A673 (cell line): ENCODE data around the gene MXD1. TPM values are rescaled to one million over a fixed set of nuclear protein-coding genes. Genes with fewer than 3 reads are reported as not detected.

Source experiments
- Bru-seq: library from RNA; stranded (reverse); fragments of 400-500 nt; gene quantifications from one replicate; lab custom pipeline; 2021; lab: Mats Ljungman, UMichigan
- BruChase-seq, 2 experiments: library from RNA; stranded (reverse); fragments of 400-500 nt; gene quantifications; one replicate each; lab custom pipeline; 2021; lab: Mats Ljungman, UMichigan
- BruUV-seq: library from RNA; stranded (reverse); fragments of 400-500 nt; replicated peaks from 2 replicates; lab custom pipeline; 2021; lab: Mats Ljungman, UMichigan
- CTCF ChIA-PET: fragments of 300-600 bp; sonication (Branson Sonifier 250); formaldehyde crosslinking; loops from one replicate; lab custom pipeline; 2022; ENCODE audit warnings: antibody characterized with exemption; lab: Charles Lee
- POLR2A ChIA-PET: fragments of 300-600 bp; sonication (Branson Sonifier 250); formaldehyde crosslinking; loops from one replicate; lab custom pipeline; 2022; ENCODE audit warnings: antibody characterized with exemption; ENCODE audit not compliant: low non-redundant PET; lab: Charles Lee
- DNase-seq: peaks from one replicate; pipeline ENCODE4 v3.0.0-alpha.2; 2015; ENCODE audit warnings: low spot score
- H3K27ac ChIP-seq: fragments of 200-600 bp; sonication (generic); 2 replicates; pipeline ENCODE4 v1.5.1; 2016; ENCODE audit warnings: mixed run types, low read depth, mild to moderate bottlenecking, mixed read lengths, antibody characterized with exemption, low read length; ENCODE audit not compliant: poor library complexity, severe bottlenecking
- H3K27me3 ChIP-seq: fragments of 200-600 bp; sonication (generic); replicated peaks from 2 replicates; pipeline ENCODE4 v1.6.1; 2017; ENCODE audit warnings: mixed run types, low read depth, mild to moderate bottlenecking, mixed read lengths, antibody characterized with exemption, low read length; ENCODE audit not compliant: insufficient read depth, poor library complexity
- H3K36me3 ChIP-seq: fragments of 200-600 bp; sonication (generic); 2 replicates; pipeline ENCODE4 v1.6.1; 2016; ENCODE audit warnings: mixed run types, mild to moderate bottlenecking, mixed read lengths, antibody characterized with exemption, low read length; ENCODE audit not compliant: insufficient read depth, poor library complexity, severe bottlenecking
- H3K4me1 ChIP-seq: fragments of 200-600 bp; sonication (generic); 2 replicates; pipeline ENCODE4 v1.6.1; 2017; ENCODE audit warnings: mixed run types, mild to moderate bottlenecking, mixed read lengths, antibody characterized with exemption, low read length; ENCODE audit not compliant: insufficient read depth, poor library complexity, severe bottlenecking
- H3K4me3 ChIP-seq: fragments of 200-600 bp; sonication (generic); 2 replicates; pipeline ENCODE4 v1.5.1; 2016; ENCODE audit warnings: low read depth, mixed run types, mild to moderate bottlenecking, mixed read lengths, low read length; ENCODE audit not compliant: poor library complexity, severe bottlenecking
- H3K9me3 ChIP-seq: fragments of 200-600 bp; sonication (generic); 2 replicates; pipeline ENCODE4 v1.6.1; 2016; ENCODE audit warnings: mixed run types, low read depth, mild to moderate bottlenecking, mixed read lengths, antibody characterized with exemption, low read length; ENCODE audit not compliant: poor library complexity, severe bottlenecking
- CTCF ChIP-seq: fragments of 300-800, 200-600 bp; sonication (generic); conservative IDR thresholded peaks from 2 replicates; pipeline ENCODE4 v1.5.1; 2017; ENCODE audit warnings: low read depth, mild to moderate bottlenecking, antibody characterized with exemption, low read length, moderate library complexity, mixed read lengths
- EZH2 ChIP-seq: fragments of 200-600 bp; sonication (generic); IDR thresholded peaks from 2 replicates; pipeline ENCODE4 v1.6.1; 2017; ENCODE audit warnings: borderline replicate concordance, low read depth, mild to moderate bottlenecking, mixed read lengths, antibody characterized with exemption, low read length; ENCODE audit not compliant: poor library complexity, severe bottlenecking
- intact Hi-C: fragments of 100-400 bp; cut with micrococcal nuclease; formaldehyde crosslinking; loops from one replicate; pipeline ENCODE4 v1.10.0; 2022; ENCODE audit not compliant: unreplicated experiment
- long read RNA-seq: library from polyadenylated mRNA; stranded (forward); transcript quantifications from one replicate; pipeline ENCODE4 v2.0.0, GENCODE V29; 2022
- total RNA-seq: library from RNA; stranded (reverse); gene quantifications from 2 replicates; pipeline ENCODE4 v1.2.3, GENCODE V29; 2021

MXD1 gene
- total RNA-seq = 2.7 and 3.7 TPM in 2 replicates
- percentile 60 among the genes with signal in this experiment for Bru-seq, nascent RNA
- percentile 61 among the genes with signal in this experiment for BruChase-seq, experiment 1, labeled RNA remaining after a 2-hour chase
- percentile 42 among the genes with signal in this experiment for BruChase-seq, experiment 2, labeled RNA remaining after a 6-hour chase
- long read RNA-seq, full-length matches to known transcripts = 4 of 6 reads
- long read RNA-seq, partial matches to known transcripts = 0 of 6 reads
- long read RNA-seq, other reads (novel, unspliced or antisense) = 2 of 6 reads

GRCh38 chr2:69914950-69915945 is at the start of gene MXD1:
Gene MXD1 (plus strand): TSS chr2:69915109. CDS start chr2:69915331, 222 bp downstream.
- Histone ChIP-seq H3K9me3 (no peaks in the 10 kb centered on the region), H3K27me3 (no peaks in the 10 kb centered on the region), H3K36me3 (no peaks in the 10 kb centered on the region), H3K27ac (peak within 1 kb of the TSS; percentile 89), H3K4me1 (no peaks in the 10 kb centered on the region), H3K4me3 (peak within 1 kb of the TSS; percentile 73)
- no peak for TF ChIP-seq CTCF
- TF ChIP-seq EZH2 = no peak
- ChIA-PET CTCF (interaction anchor here (0.5 to 1.6 kb wide), 4 partner anchors 156 to 386 kb away, joined by 4 to 6 read pairs (median 5); partner anchors contain the start of genes FAM136A and PCYOX1), POLR2A (interaction anchor here (0.6 to 1.5 kb wide), 3 partner anchors 18 to 379 kb away, joined by 4 to 8 read pairs (median 7); partner anchors contain the start of gene SNRPG)
- intact Hi-C loops = loop anchor here (1.0 to 5.0 kb wide), 4 partner anchors 156 to 332 kb away; partner anchors contain the start of genes C2orf42 and TIA1
- no peak for DNase-seq
- no TSS peak for BruUV-seq

DNA sequence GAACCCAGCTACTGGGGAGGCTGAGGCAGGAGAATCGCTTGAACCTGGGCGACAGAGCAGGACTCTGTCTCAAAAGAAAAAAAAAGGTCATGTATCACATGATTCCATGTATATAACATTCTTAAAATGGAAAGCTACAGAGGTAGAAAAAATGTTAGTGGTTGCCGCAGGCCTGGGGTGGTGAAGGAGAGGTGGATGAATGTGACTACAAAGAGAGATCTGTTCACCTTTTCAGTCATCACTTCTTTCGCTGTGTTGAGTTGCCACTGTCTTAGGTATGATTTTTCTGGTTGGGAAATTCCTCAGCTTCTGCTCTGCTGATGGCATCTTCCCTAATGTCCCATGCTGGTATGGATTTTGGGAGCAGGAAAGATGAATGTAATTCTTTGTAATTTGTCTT is 26.5 kb upstream of the MXD1 start:
- H3K4me1 ChIP-seq = no peaks in the 10 kb centered on the region
- no peaks in the 10 kb centered on the region for H3K36me3 ChIP-seq
- ChIA-PET POLR2A (no interaction called here), CTCF (no interaction called here)
- H3K27ac ChIP-seq = no peak overlapping the region
- intact Hi-C loops = no loop called here
- no peaks in the 10 kb centered on the region for H3K9me3 ChIP-seq
- H3K27me3 ChIP-seq = no peaks in the 10 kb centered on the region
- TF ChIP-seq CTCF (no peak), EZH2 (no peak)
- DNase-seq = no peak
- no peak overlapping the region for H3K4me3 ChIP-seq
- BruUV-seq = no TSS peak

GRCh38 chr2:69889302-69889701 is 25.6 kb upstream of the MXD1 start:
- no peak for DNase-seq
- Histone ChIP-seq H3K27ac (no peak overlapping the region), H3K4me3 (no peak overlapping the region), H3K36me3 (no peaks in the 10 kb centered on the region), H3K9me3 (no peaks in the 10 kb centered on the region), H3K4me1 (no peaks in the 10 kb centered on the region), H3K27me3 (no peaks in the 10 kb centered on the region)
- intact Hi-C loops = no loop called here
- TF ChIP-seq CTCF (no peak), EZH2 (no peak)
- BruUV-seq = no TSS peak
- ChIA-PET CTCF (no interaction called here), POLR2A (no interaction called here)
